ENCODE results near the gene DDOST.

- TF ChIP-seq EP300 (IDR thresholded peaks at IDR 0.05) (no peak), POLR2A (IDR thresholded peaks at IDR 0.05; ENCODE audit: low read depth) (no peak), POLR2AphosphoS5 (IDR thresholded peaks at IDR 0.05) (no peak)
- TF ChIP-seq, protein P1, sequence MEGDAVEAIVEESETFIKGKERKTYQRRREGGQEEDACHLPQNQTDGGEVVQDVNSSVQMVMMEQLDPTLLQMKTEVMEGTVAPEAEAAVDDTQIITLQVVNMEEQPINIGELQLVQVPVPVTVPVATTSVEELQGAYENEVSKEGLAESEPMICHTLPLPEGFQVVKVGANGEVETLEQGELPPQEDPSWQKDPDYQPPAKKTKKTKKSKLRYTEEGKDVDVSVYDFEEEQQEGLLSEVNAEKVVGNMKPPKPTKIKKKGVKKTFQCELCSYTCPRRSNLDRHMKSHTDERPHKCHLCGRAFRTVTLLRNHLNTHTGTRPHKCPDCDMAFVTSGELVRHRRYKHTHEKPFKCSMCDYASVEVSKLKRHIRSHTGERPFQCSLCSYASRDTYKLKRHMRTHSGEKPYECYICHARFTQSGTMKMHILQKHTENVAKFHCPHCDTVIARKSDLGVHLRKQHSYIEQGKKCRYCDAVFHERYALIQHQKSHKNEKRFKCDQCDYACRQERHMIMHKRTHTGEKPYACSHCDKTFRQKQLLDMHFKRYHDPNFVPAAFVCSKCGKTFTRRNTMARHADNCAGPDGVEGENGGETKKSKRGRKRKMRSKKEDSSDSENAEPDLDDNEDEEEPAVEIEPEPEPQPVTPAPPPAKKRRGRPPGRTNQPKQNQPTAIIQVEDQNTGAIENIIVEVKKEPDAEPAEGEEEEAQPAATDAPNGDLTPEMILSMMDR (IDR thresholded peaks at IDR 0.05): no peak
These were observed 57.4 kb downstream of the DDOST start for GRCh38 chr1:20603504-20604464.
